Limb (tissue), 2 donors: Measurements from ENCODE around the gene SLC6A11.

Source experiments
- DNase-seq, 2 donors: peaks; one replicate each; pipeline ENCODE4 v3.0.0-alpha.2; 2016; ENCODE audit errors: extremely low spot score in 2 of 2

Gene SLC6A11

GRCh38 chr3:10788451-10788850 is 27.6 kb upstream of the SLC6A11 start:
- no peak for DNase-seq

GRCh38 chr3:10790713-10791112 is 25.3 kb upstream of the SLC6A11 start:
- no peak for DNase-seq

GRCh38 chr3:10792208-10792607 is 23.8 kb upstream of the SLC6A11 start:
- no peak for DNase-seq

GRCh38 chr3:10798600-10799367 is 17.2 kb upstream of the SLC6A11 start:
- no peak for DNase-seq

- no peak for DNase-seq
Observed at GRCh38 chr3:10804183-10804648, 11.8 kb upstream of the SLC6A11 start.

GRCh38 chr3:10806006-10806405 is 10.0 kb upstream of the SLC6A11 start:
- DNase-seq = no peak

- DNase-seq = no peak
Observed at GRCh38 chr3:10808130-10808735, 7.8 kb upstream of the SLC6A11 start.

- DNase-seq = no peak
Observed at GRCh38 chr3:10808974-10809373, 7.1 kb upstream of the SLC6A11 start.

GRCh38 chr3:10810376-10810775 is 5.7 kb upstream of the SLC6A11 start:
- no peak for DNase-seq

- DNase-seq = no peak
Observed at GRCh38 chr3:10813425-10813824, 2.6 kb upstream of the SLC6A11 start.

GRCh38 chr3:10814623-10815022 is 1.4 kb upstream of the SLC6A11 start:
- no peak for DNase-seq

- DNase-seq = no peak
Observed at GRCh38 chr3:10815487-10815886, 541 bp upstream of the SLC6A11 start.

GRCh38 chr3:10816863-10817253 is 830 bp downstream of the SLC6A11 start:
- DNase-seq = no peak

GRCh38 chr3:10817506-10817905 is 1.5 kb downstream of the SLC6A11 start:
- DNase-seq = no peak

GRCh38 chr3:10822055-10822454 is 6.0 kb downstream of the SLC6A11 start:
- DNase-seq = no peak

GRCh38 chr3:10822708-10823515 is 6.9 kb downstream of the SLC6A11 start:
- no peak for DNase-seq

GRCh38 chr3:10823516-10823818 is 7.4 kb downstream of the SLC6A11 start:
- DNase-seq = no peak

GRCh38 chr3:10824468-10824867 is 8.4 kb downstream of the SLC6A11 start:
- DNase-seq = no peak

GRCh38 chr3:10833855-10834414 is 17.9 kb downstream of the SLC6A11 start:
- no peak for DNase-seq

GRCh38 chr3:10834951-10835350 is 18.9 kb downstream of the SLC6A11 start:
- no peak for DNase-seq

GRCh38 chr3:10835406-10835805 is 19.4 kb downstream of the SLC6A11 start:
- no peak for DNase-seq

GRCh38 chr3:10836676-10837075 is 20.6 kb downstream of the SLC6A11 start:
- DNase-seq = no peak
